Measurements from ENCODE around the gene DISP3.

DNA sequence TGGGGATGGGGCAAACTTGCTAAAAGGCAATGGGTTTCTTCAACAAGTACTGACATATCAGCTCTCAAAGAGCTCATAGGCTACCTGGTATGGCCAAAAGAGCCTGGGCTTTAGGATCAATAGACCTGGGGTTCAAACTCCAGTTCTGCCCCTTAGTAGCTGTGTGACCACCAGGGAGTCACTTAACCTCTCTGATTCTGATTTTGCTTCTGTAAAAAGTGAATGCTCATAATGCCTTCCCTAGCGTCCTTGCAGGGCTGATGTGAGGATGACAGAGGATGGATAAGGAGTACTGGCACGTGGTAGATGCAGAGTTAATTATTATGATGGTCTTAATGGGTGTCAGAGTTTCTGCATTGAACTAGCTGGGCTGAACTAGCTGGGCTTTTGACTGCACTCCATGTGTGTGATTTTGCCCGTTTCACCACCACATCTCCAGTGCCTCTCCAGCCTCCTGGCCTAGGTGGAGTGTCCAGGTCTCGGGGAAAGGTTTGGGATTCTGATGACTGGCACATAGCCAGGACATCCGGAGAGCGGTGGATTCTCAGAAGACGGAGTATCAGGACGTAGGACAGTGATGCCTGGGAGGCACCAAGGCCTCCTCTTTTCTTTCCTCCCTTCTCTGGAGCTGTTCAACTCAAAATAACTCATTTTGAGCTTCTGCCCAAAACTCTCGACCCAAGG lies 15.2 kb downstream of the DISP3 start:
- TF ChIP-seq, protein P1, sequence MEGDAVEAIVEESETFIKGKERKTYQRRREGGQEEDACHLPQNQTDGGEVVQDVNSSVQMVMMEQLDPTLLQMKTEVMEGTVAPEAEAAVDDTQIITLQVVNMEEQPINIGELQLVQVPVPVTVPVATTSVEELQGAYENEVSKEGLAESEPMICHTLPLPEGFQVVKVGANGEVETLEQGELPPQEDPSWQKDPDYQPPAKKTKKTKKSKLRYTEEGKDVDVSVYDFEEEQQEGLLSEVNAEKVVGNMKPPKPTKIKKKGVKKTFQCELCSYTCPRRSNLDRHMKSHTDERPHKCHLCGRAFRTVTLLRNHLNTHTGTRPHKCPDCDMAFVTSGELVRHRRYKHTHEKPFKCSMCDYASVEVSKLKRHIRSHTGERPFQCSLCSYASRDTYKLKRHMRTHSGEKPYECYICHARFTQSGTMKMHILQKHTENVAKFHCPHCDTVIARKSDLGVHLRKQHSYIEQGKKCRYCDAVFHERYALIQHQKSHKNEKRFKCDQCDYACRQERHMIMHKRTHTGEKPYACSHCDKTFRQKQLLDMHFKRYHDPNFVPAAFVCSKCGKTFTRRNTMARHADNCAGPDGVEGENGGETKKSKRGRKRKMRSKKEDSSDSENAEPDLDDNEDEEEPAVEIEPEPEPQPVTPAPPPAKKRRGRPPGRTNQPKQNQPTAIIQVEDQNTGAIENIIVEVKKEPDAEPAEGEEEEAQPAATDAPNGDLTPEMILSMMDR (IDR thresholded peaks at IDR 0.05) = no peak
- TF ChIP-seq ELF1 (IDR thresholded peaks at IDR 0.05) (no peak), EP300 (IDR thresholded peaks at IDR 0.05; ENCODE audit: borderline replicate concordance in 1 of 2, low read depth in 1 of 2, low read length in 1 of 2) (no peak), GATA2 (CRISPR knock-in tag; IDR thresholded peaks at IDR 0.05) (no peak), GABPA (IDR thresholded peaks at IDR 0.05; ENCODE audit: low read depth) (no peak), JUND (IDR thresholded peaks at IDR 0.05) (no peak), EZH2phosphoT487 (IDR thresholded peaks at IDR 0.05; ENCODE audit: borderline replicate concordance, low read depth) (no peak), TCF12 (IDR thresholded peaks at IDR 0.05) (no peak)
